Measurements from ENCODE around the gene CDADC1. TPM values are rescaled to one million over a fixed set of nuclear protein-coding genes. Genes with fewer than 3 reads are reported as not detected.

CDADC1 gene
- total and polyA plus RNA-seq, 2 of the 13 experiments (the other 11 are each of a cell fraction or from before 2014, with no cell fraction given): 2.4 to 9.0 TPM

GRCh38 chr13:49305792-49306425 is 58.2 kb downstream of the CDADC1 start (continued):
- TF ChIP-seq E2F1 (CRISPR knock-in tag; IDR thresholded peaks at IDR 0.05) (no peak), ZNF343 (CRISPR knock-in tag; IDR thresholded peaks at IDR 0.05) (no peak), ZNF296 (CRISPR knock-in tag; conservative IDR thresholded peaks at IDR 0.05) (no peak), MYPOP (CRISPR knock-in tag; IDR thresholded peaks at IDR 0.05) (no peak), FUBP1 (CRISPR knock-in tag; IDR thresholded peaks at IDR 0.05; ENCODE audit: borderline replicate concordance) (no peak), U2AF2 (IDR thresholded peaks at IDR 0.05; ENCODE audit: low read depth, low read length) (no peak), TBX2 (CRISPR knock-in tag; IDR thresholded peaks at IDR 0.05; ENCODE audit: borderline replicate concordance) (no peak), HOXA9 (CRISPR knock-in tag; IDR thresholded peaks at IDR 0.05; ENCODE audit: borderline replicate concordance) (no peak), GFI1 (CRISPR knock-in tag; IDR thresholded peaks at IDR 0.05; ENCODE audit: borderline replicate concordance) (no peak)

All from HepG2 (cell line).